ENCODE data around the gene MOB3A.

Gene MOB3A

DNA sequence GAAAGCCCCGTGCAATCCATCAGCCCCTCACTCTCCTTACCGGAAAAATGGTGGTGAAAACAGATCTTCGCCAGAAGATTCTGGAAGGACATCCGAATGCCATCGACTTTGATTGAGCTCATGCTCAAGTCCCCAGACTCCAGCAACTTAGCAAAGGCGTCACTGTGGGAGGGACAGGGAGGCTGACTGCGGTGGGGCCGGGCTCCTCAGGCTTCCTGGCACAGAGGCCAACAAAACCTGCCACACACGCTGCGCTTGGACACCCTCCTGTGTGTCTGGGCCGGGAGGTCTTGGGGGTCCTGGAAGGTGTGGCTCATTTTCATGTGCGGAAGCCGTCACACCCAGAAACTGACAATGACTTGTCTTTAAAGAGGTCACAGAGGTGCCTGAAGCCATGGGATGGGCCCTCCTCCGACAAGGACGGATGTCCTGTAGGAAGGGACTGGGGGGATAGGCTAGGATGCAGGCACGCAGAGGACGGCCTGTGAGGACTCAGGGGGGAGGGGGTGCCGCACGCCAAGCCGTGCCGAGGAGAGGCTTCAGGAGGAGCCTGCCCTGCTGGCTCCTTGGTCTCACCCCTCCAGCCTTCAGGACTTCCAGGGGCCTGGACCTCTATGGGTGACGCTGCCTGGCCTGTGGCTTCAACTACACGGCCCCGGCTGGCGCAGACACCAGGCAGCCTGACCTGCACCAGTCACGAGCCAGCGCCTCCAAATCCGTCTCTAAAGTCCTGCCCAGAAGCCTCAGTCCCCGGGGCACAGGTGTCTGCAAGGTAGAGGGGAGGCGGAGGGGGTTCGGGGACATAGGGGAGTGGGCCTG lies 13.1 kb upstream of the MOB3A start:
- Histone ChIP-seq H3K4me3 (ENCODE audit: insufficient read depth, low read depth, low read length) (no peak overlapping the region), H3K27ac (ENCODE audit: insufficient read depth, low read depth, low read length, poor library complexity, severe bottlenecking) (no peak overlapping the region), H3K9me3 (ENCODE audit: control insufficient read depth, low read length) (no peaks in the 10 kb centered on the region), H3K27me3 (ENCODE audit: control insufficient read depth, insufficient read depth, low read length, poor library complexity, severe bottlenecking) (no peaks in the 10 kb centered on the region), H3K4me1 (ENCODE audit: control insufficient read depth, insufficient read depth, low read length) (no peaks in the 10 kb centered on the region), H3K36me3 (ENCODE audit: control insufficient read depth, insufficient read depth, low read length) (peaks cover 56% of the 10 kb centered on the region)
- 96% methylated on average over 31 of the region's 31 CpGs for WGBS, 2 experiments

DNA sequence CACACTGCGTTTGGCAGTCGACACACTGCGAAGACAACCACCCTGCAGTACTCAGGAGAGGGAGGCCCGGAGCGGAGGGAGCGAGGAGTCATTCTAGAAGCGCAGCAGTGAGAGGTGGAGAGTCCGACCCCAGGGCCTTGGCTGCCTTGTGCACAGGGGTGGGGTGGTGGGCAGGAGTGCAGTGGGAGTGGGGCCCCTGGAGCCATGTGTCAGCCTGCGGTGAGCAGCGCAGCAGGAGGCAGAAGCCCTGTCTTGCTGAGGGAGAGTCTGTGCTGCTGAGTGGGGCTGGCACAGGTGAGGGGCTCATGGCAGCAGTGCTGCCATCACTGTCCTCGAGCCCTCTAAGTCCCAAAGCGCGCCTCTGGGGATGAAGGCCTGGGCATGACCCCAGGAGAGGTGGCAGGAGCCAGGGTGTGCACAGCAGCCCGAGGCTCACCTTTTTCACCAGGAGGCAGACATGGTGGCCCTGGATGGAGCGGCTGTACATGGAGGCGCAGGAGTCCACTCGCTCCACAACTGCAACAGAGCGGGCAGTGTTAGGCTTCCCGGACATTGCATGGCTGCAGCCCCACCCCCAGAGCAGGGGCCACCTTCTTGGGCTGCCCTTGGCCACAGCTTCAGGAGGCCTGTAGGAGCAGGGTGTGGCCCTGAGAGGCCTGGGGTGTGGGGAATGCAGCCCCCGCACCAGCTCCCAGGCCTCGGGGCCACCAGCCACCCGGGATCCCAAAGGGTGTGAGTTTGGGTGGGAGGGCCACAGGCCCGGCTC lies 12.3 kb upstream of the MOB3A start:
- Histone ChIP-seq H3K27me3 (ENCODE audit: control insufficient read depth, insufficient read depth, low read length, poor library complexity, severe bottlenecking) (no peaks in the 10 kb centered on the region), H3K36me3 (ENCODE audit: control insufficient read depth, insufficient read depth, low read length) (peaks cover 60% of the 10 kb centered on the region), H3K4me3 (ENCODE audit: insufficient read depth, low read depth, low read length) (no peak overlapping the region), H3K4me1 (ENCODE audit: control insufficient read depth, insufficient read depth, low read length) (no peaks in the 10 kb centered on the region), H3K9me3 (ENCODE audit: control insufficient read depth, low read length) (no peaks in the 10 kb centered on the region), H3K27ac (ENCODE audit: insufficient read depth, low read depth, low read length, poor library complexity, severe bottlenecking) (no peak overlapping the region)
- WGBS, 2 experiments: 96% methylated on average over 23 of the region's 23 CpGs

DNA sequence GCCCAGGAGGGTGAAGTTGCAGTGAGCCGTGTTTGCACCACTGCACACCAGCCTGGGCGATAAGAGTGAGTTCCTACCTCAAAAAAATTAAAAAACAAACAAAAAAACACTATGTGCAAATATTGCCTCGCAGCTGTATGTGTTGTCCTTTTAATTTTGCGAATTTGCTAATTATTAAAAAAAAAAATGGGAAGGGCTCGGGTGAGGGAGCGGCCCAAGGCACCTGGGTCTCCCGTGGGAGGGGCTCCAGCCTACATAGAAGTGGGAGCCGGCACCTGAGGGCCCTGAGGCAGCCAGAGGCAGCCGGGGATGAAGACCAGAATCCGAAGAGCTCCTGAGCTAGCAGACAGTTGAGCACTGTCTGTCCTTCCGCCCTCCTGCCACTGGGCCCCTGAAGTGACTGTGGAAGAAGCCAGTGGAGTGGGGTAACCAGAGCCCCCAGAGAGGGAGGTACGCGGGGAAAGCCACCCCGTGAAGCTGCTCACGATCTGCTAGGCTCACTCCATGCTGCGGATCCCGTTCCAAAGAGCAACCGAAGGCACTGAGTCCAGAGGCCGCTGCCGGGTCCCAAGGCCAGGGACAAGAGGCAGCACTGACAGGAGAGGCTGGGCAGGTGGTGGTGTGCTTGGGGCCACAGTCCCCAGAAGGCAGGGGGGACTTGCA lies 7.0 kb upstream of the MOB3A start:
- Histone ChIP-seq H3K27ac (ENCODE audit: insufficient read depth, low read depth, low read length, poor library complexity, severe bottlenecking) (peak overlapping the region; percentile 36), H3K4me3 (ENCODE audit: insufficient read depth, low read depth, low read length) (no peak overlapping the region), H3K4me1 (ENCODE audit: control insufficient read depth, insufficient read depth, low read length) (no peaks in the 10 kb centered on the region), H3K36me3 (ENCODE audit: control insufficient read depth, insufficient read depth, low read length) (peaks cover 55% of the 10 kb centered on the region), H3K9me3 (ENCODE audit: control insufficient read depth, low read length) (no peaks in the 10 kb centered on the region), H3K27me3 (ENCODE audit: control insufficient read depth, insufficient read depth, low read length, poor library complexity, severe bottlenecking) (no peaks in the 10 kb centered on the region)
- 95 to 97% methylated on average over 20 of the region's 20 CpGs for WGBS, 2 experiments

DNA sequence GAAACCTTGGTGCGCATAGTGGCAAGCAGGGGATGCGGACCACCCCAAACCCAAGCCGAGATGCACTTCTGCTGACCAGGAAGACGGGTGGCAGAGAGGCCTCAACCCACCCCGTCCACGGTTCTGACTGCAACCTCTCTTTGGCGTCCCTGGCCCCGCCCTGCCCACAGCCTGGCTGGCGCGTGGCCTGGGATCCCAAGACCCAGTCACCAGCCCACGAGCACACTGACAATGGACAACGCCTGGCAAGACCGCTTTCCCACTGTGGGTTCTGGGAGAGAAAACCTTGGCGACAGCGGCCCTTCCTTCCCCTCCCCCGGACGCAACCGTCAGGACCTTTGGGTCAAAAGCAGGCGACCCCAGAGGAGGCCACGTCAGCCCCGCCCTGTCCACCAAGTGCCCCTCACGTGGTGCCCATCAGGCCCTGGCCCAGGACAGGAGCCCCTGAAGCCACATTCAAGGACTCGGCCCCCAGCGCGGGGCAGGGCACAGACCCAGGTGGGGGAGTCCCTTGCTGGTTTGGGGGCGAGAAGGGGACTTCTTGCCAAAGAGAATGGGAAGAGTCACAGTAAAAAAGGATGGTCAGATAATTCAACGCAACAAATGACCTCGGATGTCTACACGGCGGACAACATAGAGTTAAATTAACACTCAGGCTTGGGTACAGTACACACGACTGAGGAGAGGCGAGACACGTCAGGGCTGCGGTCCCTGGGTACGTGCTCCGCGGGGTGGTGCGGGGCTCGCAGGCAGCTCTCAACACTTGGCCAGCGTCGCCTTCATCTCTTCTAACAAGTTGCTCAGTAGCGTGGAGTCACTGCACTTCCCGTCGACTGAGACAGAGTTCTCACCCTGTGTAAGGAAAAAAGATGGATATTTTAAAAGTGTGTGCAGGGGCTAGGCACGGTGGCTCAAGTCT lies 5.5 kb upstream of the MOB3A start:
- Histone ChIP-seq H3K27me3 (ENCODE audit: control insufficient read depth, insufficient read depth, low read length, poor library complexity, severe bottlenecking) (no peaks in the 10 kb centered on the region), H3K4me3 (ENCODE audit: insufficient read depth, low read depth, low read length) (no peak overlapping the region), H3K36me3 (ENCODE audit: control insufficient read depth, insufficient read depth, low read length) (peaks cover 44% of the 10 kb centered on the region), H3K4me1 (ENCODE audit: control insufficient read depth, insufficient read depth, low read length) (no peaks in the 10 kb centered on the region), H3K9me3 (ENCODE audit: control insufficient read depth, low read length) (no peaks in the 10 kb centered on the region), H3K27ac (ENCODE audit: insufficient read depth, low read depth, low read length, poor library complexity, severe bottlenecking) (no peak overlapping the region)
- 96 to 97% methylated on average over 45 of the region's 45 CpGs for WGBS, 2 experiments

DNA sequence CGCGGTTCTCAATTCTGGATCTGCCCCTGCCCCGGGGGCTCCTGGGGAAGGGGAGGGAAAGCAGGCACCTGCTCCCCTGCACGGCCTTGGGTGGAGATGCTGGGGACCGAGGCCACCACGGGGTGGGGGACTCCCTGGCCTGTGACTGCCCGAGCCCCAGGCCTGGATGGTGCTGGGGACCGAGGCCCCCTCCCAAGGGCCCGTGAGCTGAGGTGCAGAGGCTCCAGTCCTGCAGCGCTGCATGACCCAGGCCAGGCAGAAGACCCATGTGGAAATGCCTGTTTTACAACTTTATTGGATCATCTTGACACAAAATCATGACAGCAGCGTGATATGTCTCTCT lies 4.6 kb upstream of the MOB3A start:
- H3K27ac ChIP-seq (ENCODE audit: insufficient read depth, low read depth, low read length, poor library complexity, severe bottlenecking): no peak overlapping the region
- no peak overlapping the region for H3K4me3 ChIP-seq (ENCODE audit: insufficient read depth, low read depth, low read length)
- 96 to 97% methylated on average over 11 of the region's 11 CpGs for WGBS, 2 experiments
- H3K4me1 ChIP-seq (ENCODE audit: control insufficient read depth, insufficient read depth, low read length): no peaks in the 10 kb centered on the region
- H3K27me3 ChIP-seq (ENCODE audit: control insufficient read depth, insufficient read depth, low read length, poor library complexity, severe bottlenecking): no peaks in the 10 kb centered on the region
- no peaks in the 10 kb centered on the region for H3K9me3 ChIP-seq (ENCODE audit: control insufficient read depth, low read length)
- H3K36me3 ChIP-seq (ENCODE audit: control insufficient read depth, insufficient read depth, low read length): peaks cover 35% of the 10 kb centered on the region

DNA sequence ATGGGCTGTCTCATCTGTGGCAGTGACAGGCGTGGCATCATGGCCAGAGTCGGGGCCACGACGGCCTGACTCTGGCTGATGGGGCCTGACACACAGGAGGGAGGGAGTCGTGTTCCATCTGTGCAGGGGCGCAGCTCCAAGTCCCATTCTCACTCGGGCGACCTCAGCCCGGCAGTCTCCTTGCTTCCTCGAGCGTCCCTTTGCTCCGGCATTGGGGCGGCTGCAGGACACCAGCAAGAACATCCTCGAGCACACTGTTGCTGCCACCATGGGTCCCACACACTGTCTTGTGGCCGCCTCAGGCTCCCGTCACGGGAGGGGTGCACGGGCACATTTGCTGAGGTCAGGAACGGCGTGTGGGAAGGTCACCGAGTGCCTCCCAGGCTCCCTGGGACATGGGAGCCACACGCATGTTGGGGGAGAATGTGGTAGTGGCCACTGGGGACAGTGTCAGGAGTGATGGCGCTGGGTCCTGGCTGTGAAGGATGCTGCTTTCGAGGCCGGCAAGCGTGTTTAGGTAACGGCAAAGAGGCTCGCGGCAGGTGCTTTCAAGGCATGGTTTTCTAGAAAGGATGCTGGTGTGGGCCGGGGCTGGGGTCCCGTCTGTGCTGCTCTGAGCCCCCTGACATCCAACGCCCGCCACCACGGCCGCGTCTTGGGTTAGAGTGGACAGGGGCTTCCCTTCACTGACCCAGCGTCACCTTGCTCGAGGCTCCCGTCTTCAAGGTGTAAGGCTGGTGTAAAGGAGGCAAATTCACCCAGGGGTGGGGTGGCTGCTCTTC lies 4.0 kb upstream of the MOB3A start:
- H3K27me3 ChIP-seq (ENCODE audit: control insufficient read depth, insufficient read depth, low read length, poor library complexity, severe bottlenecking): no peaks in the 10 kb centered on the region
- H3K4me3 ChIP-seq (ENCODE audit: insufficient read depth, low read depth, low read length): no peak overlapping the region
- H3K4me1 ChIP-seq (ENCODE audit: control insufficient read depth, insufficient read depth, low read length): peaks cover 2% of the 10 kb centered on the region
- WGBS, 2 experiments: 95 to 96% methylated on average over 39 of the region's 39 CpGs
- H3K27ac ChIP-seq (ENCODE audit: insufficient read depth, low read depth, low read length, poor library complexity, severe bottlenecking): no peak overlapping the region
- H3K36me3 ChIP-seq (ENCODE audit: control insufficient read depth, insufficient read depth, low read length): peaks cover 31% of the 10 kb centered on the region
- no peaks in the 10 kb centered on the region for H3K9me3 ChIP-seq (ENCODE audit: control insufficient read depth, low read length)

DNA sequence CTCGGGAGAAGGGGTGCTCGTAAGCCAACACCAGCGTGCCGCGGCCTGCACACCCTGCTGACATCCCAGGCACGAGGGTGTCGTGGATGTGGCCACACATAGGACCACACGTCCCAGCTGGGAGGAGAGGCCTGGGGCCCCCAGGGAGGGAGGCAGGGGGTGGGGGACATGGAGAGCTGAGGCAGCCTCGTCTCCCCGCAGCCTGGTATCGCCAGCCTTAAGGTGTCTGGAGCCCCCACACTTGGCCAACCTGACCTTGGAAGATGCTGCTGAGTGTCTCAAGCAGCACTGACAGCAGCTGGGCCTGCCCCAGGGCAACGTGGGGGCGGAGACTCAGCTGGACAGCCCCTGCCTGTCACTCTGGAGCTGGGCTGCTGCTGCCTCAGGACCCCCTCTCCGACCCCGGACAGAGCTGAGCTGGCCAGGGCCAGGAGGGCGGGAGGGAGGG lies 3.0 kb upstream of the MOB3A start:
- no peak overlapping the region for H3K27ac ChIP-seq (ENCODE audit: insufficient read depth, low read depth, low read length, poor library complexity, severe bottlenecking)
- WGBS, 2 experiments: 88 to 92% methylated on average over 16 of the region's 16 CpGs
- H3K36me3 ChIP-seq (ENCODE audit: control insufficient read depth, insufficient read depth, low read length): peaks cover 30% of the 10 kb centered on the region
- no peaks in the 10 kb centered on the region for H3K9me3 ChIP-seq (ENCODE audit: control insufficient read depth, low read length)
- no peaks in the 10 kb centered on the region for H3K27me3 ChIP-seq (ENCODE audit: control insufficient read depth, insufficient read depth, low read length, poor library complexity, severe bottlenecking)
- peaks cover 4% of the 10 kb centered on the region for H3K4me1 ChIP-seq (ENCODE audit: control insufficient read depth, insufficient read depth, low read length)
- H3K4me3 ChIP-seq (ENCODE audit: insufficient read depth, low read depth, low read length): no peak overlapping the region

DNA sequence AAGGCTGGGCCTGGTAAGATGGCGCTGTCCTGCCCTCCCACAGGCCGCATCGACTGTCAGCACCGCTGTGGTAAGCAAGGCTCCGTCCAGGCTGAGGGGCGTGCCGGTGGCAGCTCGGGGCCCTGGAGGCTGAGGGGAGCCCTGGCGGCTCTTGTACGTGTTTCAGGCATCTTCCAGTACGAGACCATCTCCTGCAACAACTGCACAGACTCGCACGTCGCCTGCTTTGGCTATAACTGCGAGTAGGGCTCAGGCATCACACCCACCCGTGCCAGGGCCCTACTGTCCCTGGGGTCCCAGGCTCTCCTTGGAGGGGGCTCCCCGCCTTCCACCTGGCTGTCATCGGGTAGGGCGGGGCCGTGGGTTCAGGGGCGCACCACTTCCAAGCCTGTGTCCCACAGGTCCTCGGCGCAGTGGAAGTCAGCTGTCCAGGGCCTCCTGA lies 1.8 kb upstream of the MOB3A start:
- Histone ChIP-seq H3K27ac (ENCODE audit: insufficient read depth, low read depth, low read length, poor library complexity, severe bottlenecking) (no peak overlapping the region), H3K36me3 (ENCODE audit: control insufficient read depth, insufficient read depth, low read length) (peaks cover 18% of the 10 kb centered on the region), H3K9me3 (ENCODE audit: control insufficient read depth, low read length) (no peaks in the 10 kb centered on the region), H3K4me1 (ENCODE audit: control insufficient read depth, insufficient read depth, low read length) (peaks cover 4% of the 10 kb centered on the region), H3K4me3 (ENCODE audit: insufficient read depth, low read depth, low read length) (no peak overlapping the region), H3K27me3 (ENCODE audit: control insufficient read depth, insufficient read depth, low read length, poor library complexity, severe bottlenecking) (no peaks in the 10 kb centered on the region)
- 90% methylated on average over 23 of the region's 23 CpGs for WGBS, 2 experiments

DNA sequence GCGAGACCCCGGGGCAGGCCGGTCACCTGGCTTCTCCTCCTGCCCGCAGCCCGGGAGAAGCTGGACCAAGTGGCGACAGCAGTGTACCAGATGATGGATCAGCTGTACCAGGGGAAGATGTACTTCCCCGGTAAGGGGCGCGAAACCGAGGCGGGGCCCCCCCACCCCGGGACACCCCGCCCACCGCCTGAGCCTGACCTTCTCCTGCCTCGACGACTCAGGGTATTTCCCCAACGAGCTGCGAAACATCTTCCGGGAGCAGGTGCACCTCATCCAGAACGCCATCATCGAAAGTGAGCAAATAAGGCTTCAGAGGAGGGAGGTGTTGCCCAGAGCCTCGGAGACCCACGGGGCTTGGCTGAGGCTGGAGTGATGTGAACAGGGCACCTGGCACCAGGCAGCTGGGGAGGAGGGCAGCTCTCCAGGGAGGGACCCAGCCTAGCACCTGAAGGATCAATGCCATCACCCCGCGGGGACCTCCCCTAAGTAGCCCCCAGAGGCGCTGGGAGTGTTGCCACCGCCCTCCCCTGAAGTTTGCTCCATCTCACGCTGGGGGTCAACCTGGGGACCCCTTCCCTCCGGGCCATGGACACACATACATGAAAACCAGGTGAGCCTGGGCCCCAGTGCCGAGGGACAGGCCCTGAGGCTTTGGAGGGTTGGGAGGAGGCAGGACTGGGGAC lies 1.2 kb upstream of the MOB3A start:
- H3K4me1 ChIP-seq (ENCODE audit: control insufficient read depth, insufficient read depth, low read length): peaks cover 4% of the 10 kb centered on the region
- H3K27me3 ChIP-seq (ENCODE audit: control insufficient read depth, insufficient read depth, low read length, poor library complexity, severe bottlenecking): no peaks in the 10 kb centered on the region
- H3K4me3 ChIP-seq (ENCODE audit: insufficient read depth, low read depth, low read length): peak overlapping the region; percentile 25
- peaks cover 18% of the 10 kb centered on the region for H3K36me3 ChIP-seq (ENCODE audit: control insufficient read depth, insufficient read depth, low read length)
- H3K9me3 ChIP-seq (ENCODE audit: control insufficient read depth, low read length): no peaks in the 10 kb centered on the region
- H3K27ac ChIP-seq (ENCODE audit: insufficient read depth, low read depth, low read length, poor library complexity, severe bottlenecking): no peak overlapping the region
- 49 to 50% methylated on average over 30 of the region's 30 CpGs for WGBS, 2 experiments

All from ectodermal cell (in vitro differentiated cells).